NCI-H2196 (cell line): ENCODE results near the gene FRMD4A.
"Not testable (repeated sequence)": the region's sequence is repeated elsewhere in the genome, so short reads cannot be mapped to it uniquely, and the experiment has no call there.

Experiments used
- DNase-seq: peaks from one replicate; lab custom pipeline; 2025; ENCODE audit not compliant: unreplicated experiment; lab: John Stamatoyannopoulos, UW

The FRMD4A gene

DNA sequence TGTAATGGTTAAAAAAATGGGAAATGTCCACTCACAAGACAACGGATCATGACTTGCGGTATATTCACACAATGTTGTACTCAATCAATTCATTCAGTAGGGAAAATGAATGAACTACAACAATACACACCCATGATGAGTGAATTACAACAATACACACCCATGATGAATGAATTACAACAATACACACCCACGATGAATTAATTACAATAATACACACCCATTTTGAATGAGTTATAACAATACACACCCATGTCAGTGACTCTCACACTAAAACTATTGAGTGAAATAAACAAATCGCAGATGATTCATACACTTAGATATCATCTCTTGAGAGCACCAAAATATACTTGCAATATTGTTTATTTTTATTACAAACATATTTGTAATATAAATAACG, 174.6 kb downstream of the FRMD4A start:
- DNase-seq = no peak

DNA sequence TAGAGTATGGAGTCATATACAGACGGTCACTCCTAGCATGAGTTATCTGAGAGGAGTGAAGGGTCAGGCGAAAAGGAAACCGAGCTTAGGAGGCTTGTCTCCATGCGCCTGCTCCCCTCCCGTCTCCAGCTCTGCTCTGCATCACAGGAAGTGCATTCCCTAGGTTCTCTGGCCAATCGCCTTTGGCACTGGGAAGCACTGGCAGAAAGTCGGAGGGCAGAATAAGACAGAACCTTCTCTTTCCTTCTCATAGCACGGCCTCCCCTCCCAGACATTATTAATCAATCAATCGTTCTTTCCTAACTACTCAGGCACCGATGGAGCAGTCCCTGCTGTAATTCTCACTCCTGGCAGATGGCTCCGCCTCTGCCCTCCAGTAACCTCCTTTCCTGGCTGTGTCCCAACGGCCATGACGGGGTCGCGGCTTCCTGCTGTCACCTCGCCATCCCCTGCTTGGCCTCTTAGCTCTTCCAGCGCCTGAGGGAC, 177.1 kb downstream of the FRMD4A start:
- no peak for DNase-seq

DNA sequence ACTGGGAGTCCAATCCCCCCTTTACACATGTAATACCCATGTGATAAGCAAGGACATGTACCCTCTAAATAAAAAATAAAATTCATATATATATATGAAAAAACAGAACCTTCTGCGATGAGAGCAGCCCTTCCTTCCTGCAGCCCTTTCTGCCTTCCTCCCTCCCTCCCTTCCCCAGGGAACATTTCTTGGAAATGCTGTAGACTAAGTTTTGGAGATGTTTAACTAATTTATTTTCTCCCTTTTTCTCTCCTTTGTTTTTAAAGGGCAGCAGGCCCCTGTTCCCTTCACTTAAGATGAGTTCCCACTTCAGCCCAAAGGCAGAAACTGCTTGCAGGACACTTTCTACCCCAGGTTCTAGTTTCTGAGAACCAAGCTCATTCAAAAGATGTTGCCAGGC, 179.2 kb downstream of the FRMD4A start:
- DNase-seq = no peak

DNA sequence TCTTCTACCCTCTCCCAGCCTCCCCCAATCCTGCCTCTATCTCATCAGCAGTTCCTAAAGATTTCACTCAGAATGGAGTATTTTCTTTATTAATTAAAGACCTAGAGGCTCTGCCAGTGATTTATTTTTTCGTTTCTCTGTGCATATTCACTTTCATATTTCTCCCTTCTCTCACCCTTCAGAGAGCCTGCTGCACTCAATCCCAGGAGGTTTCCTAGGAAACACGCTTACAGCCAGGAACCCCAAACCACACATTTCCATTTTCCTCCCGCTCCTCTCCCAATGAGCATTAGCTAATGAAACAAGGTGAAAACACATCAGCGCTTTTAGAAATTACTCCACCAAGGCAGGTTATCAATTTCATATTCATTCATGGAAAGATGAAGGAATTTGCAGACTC, 180.2 kb downstream of the FRMD4A start:
- no peak for DNase-seq

DNA sequence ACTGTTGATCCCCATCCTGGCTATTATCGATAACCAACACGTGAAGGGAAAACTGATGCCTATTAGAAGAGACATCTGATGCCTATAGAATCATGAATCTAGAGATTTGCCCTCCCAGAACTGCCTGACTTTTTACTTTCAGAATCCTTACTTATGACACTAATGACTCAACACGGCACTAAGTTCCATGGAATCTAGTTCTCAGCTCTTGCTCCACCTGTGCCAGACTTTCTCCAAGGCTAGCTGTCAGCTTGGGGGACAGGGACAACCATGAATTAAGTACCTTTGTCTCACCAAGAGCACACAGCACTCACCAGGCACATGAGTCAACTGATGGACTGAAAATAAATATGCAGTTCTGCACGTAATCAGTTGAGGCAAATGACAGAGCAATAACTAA, 184.2 kb downstream of the FRMD4A start:
- no peak for DNase-seq

DNA sequence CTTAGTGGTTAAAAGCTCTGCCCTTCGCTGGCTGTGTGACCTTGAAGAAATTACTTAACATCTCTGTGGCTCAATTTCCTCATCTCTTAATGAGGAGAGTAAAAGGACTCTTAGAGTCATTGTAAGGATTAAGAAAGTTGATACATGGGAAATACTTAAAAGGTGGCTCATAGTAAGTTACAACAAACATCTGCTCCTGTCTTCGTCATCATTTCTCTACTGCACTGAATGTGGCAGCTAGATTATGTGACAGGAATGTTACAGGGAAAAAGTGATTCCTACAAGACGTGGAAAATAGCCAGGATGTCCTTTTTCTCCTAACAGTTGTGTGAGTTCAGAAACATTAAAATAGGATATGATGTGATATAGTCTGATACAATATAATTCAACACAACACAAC, 184.7 kb downstream of the FRMD4A start:
- no peak for DNase-seq

DNA sequence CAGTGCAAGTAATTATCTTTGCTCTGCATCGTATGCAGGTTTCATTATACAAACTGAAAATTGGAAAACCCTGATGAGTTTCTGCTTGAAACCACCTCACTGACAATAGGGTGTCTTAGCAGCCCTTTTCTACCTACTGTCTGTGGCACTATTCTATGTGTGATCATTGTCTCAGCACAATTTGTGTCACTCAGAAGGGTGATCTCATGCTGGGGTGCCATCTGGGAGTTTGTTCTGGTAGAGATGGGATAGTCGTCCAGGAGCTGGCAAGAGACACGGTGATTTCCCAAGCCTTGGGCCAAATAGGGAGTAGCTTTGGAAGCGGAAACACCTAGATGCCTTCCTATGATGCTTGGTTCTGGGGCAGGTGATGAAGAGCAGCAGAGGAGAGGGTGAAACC, 186.3 kb downstream of the FRMD4A start:
- DNase-seq = no peak

DNA sequence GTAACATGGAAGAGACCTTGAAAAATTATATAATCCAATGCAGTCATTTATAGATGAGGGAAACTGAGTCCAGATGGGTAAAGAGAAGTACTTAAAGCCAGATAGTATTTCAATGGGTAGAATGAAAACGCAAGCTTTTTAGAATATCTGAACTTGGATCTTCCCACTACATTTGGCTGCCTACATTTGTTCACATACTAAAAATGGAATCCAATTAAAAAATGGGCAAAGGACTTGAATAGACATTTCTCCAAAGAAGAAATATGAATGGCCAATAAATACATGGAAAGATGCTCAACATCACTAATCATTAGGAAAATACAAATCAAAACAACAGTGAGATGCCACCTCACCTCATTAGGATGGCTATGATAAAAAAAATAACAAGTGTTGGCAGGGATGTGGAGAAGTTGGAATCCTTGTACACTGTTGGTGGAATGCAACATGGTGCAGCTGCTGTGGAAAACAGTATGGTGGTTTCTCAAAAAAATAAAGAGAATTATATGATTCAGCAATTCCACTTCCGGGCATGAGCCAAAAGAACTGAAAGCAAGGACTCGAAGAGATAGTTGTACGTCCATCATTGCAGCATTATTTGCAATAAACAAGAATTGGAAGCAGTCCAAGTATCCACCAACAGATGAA, 188.0 kb downstream of the FRMD4A start:
- no peak for DNase-seq

DNA sequence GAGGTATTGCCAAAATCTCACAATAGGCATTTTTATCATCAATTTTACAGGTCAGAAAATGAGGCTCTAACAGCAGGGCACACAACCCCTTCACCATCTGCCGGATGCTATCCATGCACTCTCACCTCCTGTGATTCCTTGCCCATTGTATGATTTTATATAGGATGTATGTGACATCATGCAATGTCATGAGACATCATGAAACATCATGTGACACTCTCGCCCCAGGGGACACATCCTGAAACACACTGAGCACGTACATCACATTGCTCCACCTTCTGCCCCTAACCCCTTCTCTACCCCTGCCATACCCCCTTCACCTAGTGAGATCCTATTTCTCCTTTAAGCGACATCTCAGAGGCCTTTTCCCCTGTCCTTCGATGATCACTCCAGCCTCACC, 189.4 kb downstream of the FRMD4A start:
- no peak for DNase-seq

DNA sequence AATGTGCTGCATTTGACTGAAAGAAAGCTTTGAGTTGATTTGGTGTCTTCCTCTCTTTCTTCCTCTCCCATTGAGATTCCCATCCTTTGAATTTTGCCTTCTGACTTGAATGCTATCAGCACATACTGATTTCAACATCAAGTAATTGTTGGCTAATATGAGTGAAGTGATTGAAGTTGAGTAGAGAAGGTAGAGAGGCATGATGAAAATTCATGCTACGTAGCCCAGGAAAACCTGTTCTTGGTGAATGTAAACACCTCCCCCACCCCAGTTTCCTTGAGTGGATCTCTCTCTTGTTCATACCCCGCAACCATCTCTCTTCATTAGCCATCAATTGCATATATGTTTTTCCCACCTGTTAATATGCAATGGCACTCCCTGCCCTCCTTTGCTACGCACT, 193.3 kb downstream of the FRMD4A start:
- DNase-seq = no peak

DNA sequence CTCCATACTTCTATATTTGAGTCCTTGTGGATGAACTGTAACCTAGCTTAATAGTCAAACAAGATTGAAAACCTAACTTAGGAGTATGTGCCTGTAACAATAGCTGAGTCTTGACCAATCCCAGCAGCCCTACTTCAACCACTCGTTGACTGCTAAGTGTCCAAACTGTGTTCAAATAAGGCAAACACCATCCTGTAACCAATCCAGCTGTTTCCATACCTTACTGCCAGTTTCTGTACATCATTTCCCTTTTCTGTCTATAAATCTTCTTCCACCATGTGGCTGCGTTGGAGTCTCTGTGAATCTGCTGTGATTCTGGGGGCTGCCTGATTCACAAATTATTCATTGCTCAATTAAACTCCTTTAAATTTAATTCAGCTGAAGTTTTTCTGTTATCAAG, 195.5 kb downstream of the FRMD4A start:
- not testable (repeated sequence) for DNase-seq

DNA sequence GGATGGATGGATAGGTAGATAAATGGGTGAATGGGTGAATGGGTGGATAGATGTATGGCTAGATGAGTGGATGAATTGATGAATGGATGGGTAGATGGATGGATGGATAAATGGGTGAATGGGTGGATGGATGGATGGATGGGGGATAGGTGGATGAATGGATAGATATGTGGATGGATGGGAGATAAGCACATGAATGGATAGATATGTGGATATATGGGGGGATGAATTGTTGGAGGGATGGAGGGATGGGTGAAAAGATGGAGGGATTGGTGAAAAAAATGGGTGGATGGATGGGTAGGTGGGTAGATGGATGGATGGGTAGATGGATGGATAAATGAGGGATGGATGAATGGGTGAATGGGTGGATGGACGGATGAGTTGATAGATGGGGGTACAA, 196.4 kb downstream of the FRMD4A start:
- no peak for DNase-seq

DNA sequence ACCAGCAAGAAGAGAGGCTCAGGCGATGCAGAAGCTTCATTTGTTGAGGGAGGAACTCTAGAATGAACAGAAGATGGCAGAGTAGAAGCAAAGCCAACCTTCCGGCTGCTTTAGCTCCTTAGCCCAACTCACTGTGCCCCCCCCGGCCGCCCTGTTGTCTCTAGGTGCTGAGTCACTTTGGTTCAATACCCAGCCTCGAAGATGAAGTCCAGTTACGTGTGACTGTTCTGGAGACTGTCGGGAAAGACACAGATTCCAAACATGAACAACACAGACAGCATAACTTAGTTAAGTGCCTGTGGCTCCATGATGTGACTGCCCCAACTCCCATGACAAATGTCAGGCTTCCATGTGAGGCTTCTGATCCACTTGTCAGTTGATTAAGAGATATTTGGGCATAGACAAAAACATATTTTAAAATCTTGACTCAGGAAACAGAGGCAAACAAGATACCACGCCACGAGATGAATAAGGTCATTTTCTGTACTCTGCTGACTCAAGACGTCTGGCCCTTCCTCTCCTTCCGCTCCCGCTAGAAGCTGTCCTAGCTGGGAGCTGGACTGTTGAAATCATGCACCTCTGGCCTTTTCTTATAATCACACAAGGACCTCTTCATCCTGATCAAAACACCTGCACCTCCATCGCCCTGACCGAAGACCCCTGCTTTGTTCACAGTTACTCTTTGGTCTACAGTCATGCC, 199.3 kb downstream of the FRMD4A start:
- DNase-seq = no peak

DNA sequence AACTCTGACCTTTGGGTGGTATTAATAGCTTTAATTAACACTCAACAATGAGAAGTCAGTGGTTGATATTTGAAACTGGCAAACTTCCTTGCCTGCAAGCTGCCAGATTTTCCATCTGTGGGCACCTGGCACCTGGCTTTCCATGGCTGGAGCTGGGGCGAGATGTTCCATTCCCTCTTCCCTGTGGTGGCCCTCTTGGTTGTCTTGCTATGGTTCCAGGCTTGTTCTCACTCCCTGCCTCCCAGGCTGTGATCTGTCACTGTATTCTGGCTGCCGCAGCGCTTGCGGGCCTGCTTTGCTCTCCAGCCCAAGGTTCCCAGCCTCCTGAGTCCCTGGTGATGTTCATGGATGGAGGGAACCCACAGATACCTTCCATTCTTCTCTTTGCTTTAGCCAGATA, 201.0 kb downstream of the FRMD4A start:
- no peak for DNase-seq

DNA sequence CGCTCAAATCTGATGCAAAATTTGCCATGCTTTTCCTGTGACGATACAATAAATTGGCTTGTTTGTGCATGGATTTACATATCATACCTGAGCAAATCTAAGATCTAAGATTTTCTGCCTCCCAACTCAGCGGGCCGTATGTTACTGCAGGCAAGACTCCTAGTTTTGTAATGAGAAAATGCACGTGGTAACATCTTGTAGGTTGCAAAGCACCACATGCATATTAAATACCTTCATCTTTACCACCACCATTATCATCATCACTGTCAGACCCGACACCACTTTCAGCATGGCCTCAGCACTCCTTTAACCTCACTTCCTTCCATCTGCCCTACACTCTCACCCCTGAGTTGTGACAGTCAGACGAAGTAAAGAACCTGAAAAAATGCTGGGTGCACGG, 202.2 kb downstream of the FRMD4A start:
- DNase-seq = no peak

DNA sequence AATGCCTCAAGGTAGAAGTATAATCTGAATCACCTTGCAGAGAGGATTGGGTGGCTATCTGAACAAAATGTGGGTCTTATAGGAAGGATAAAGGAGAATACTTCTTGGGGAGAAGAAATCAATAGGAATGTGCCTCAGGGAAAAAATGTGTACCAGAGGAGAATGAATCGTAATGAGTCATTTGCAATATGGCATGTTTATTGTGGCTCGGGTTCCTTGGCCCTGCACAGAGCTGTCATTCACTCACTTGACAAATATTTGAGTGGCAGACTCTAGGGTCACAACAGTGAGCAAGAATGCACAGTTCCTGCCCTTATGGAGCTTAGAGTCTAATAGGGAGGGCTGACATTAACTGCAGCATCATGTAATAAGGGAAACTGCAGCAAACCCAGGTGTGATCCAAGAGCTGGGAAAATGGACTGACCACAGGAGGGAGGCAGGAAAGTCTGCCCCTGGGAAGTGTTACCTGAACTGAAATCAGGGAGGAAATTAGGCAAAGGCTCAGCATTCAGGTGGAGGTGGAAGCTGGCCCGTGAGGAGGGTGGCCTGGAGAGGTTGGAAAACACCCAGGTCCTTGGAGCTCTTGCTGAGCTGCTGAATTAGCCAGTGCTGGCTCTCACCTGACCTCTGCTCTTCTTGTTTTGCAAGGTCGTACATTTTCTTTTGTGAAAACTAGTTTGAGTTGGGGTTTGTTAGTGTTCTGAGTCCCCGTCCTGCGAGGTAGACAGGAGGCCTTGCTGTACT, 203.9 kb downstream of the FRMD4A start:
- DNase-seq = no peak

DNA sequence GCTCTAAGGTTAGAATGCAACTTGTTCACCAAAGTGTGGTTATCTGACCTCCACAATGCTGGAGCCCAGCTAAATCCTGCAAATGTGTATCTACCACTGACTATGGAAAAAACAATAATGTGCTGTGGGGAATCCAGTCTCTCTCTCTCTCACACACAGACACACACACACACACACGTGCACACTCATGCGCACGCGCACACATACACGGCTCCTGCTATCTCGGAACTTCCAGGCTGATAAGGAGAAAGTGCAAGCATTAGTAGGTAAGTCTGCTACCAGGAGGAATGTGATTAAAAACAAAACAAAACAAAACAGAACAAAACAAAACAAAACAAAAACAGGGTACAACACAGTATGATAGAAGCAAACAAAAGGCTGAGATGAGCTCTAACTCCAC, 205.2 kb downstream of the FRMD4A start:
- DNase-seq = no peak

DNA sequence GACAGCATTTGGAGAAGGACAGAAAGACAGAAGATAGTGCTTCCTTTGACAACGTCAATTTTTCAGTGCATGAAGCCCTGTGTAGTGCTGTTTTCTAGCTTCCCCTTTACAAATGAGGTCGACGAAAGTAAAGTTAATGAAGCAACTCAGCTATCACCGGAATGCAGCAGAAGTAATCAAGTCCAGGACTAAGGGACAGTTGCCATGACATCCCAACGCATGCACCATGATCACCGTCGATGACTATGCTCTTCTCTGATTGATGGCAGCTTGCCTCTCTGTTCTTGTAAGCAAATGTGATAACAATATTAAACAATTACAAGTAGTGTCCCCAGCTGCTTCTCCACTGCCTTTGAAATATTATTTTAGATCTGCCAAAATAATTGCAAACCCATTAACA, 205.8 kb downstream of the FRMD4A start:
- no peak for DNase-seq

DNA sequence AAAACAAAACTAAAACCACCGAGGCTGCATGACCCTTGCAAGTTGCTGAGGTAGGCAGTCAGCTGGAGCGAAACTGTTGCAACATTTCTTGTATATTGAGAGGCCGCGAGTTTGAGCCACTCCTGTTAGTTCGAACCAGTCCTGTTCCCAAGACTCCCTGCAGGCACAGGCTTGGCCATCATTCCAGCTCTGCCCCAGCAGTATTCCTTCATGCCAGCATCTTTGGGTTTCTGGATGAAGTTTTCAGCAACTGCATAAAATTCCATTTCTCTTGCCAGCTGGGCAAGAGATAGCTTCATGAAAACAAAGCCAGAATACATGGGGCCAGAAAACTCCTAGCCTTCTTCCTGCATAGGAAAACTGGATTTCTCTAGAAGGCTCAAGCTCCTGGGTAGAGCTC, 207.6 kb downstream of the FRMD4A start:
- no peak for DNase-seq

DNA sequence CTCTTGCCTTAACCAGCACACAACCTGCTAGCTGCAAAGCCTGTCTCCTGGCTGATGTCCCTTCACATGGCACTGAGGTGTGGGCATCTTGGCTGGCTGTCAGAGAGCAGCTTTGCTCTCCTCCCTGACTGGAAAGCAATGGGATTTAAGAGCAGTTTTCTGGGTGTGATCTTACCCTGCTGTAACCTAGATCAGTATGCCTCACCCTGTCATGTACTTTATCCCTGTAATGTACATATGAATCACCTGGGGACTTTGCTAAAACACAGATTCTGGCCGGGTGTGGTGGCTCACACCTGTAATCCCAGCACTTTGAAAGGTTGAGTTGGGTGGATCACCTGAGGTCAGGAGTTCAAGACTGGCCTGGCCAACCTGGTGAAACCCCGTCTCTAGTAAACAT, 209.9 kb downstream of the FRMD4A start:
- no peak for DNase-seq

DNA sequence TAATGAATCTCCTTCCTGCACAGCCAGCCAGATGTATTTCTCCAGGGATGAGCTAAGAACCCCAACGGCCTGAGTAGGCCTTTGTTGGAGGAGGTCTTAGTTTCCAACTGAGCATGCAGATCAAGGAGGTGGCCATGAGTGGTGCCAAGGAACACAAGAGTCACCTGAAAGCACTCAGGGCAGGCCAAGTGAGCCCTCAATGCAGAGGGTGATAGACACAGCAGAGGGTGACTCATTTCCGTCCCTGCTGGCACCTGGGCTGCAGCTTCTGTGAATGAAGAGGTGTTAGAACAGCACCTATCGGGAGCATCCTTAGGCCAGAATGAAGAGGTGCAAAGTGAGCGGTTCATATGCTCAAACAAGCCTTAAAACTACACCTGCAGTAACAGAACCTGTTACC, 211.8 kb downstream of the FRMD4A start:
- DNase-seq = no peak

DNA sequence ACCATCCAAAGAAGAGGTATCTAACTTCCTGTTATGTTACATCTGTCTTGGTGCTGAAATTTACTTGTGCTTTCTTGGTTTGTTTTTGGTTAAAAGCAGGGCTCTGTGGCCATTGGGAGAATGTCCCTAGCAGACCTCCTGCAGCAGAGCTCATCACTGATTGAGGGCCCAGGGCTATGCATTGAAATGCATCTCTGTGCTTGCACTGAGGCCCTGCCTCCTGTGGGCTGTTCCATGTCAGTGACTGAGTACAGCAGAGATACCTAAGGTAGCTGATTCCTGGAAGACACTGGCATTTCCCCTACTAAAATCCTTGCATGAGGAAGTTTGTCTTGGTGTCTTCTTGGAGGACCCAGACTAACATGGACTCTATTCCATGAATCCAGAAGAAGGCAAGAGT, 213.9 kb downstream of the FRMD4A start:
- no peak for DNase-seq
